ENCODE results near the gene CFAP20DC. TPM values are rescaled to one million over a fixed set of nuclear protein-coding genes. Genes with fewer than 3 reads are reported as not detected.
A peak's percentile ranks its signal among the peaks of the same experiment; 100 is the strongest.

The CFAP20DC gene
- polyA plus RNA-seq, 2 of the 4 experiments (the other 2 are of a cell fraction), result 2.5 to 6.0 TPM

DNA sequence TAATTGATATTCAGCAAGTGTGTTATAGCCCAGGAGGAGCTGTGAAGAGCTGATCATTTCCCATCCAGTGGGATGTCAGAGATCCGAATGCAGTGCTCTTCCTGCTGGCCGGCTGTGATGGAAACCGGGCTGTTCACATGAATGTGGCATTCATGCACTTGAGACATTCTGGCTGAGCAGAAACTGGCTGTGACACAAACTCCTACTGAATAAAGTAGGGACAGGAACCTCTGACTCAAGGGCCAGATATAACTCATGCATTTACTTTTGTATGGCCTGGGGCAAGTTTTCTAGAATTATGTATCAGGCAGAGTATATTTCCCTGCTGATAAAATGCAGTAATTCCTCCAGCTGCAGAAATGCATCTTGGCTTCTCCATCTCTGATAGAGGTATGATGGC lies 299.9 kb downstream of the CFAP20DC start (continued):
- no peak for TF ChIP-seq CEBPB (IDR thresholded peaks at IDR 0.05)
- TF ChIP-seq ZFP36 (IDR thresholded peaks at IDR 0.05; ENCODE audit: borderline replicate concordance, partially characterized antibody), result no peak
- TF ChIP-seq, protein P1, sequence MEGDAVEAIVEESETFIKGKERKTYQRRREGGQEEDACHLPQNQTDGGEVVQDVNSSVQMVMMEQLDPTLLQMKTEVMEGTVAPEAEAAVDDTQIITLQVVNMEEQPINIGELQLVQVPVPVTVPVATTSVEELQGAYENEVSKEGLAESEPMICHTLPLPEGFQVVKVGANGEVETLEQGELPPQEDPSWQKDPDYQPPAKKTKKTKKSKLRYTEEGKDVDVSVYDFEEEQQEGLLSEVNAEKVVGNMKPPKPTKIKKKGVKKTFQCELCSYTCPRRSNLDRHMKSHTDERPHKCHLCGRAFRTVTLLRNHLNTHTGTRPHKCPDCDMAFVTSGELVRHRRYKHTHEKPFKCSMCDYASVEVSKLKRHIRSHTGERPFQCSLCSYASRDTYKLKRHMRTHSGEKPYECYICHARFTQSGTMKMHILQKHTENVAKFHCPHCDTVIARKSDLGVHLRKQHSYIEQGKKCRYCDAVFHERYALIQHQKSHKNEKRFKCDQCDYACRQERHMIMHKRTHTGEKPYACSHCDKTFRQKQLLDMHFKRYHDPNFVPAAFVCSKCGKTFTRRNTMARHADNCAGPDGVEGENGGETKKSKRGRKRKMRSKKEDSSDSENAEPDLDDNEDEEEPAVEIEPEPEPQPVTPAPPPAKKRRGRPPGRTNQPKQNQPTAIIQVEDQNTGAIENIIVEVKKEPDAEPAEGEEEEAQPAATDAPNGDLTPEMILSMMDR (IDR thresholded peaks at IDR 0.05), result no peak

GRCh38 chr3:58748024-58748423 lies 301.8 kb downstream of the CFAP20DC start:
- ChIA-PET POLR2A (no interaction called here), CTCF (no interaction called here)
- FAIRE-seq (no peak), ATAC-seq (no peak), DNase-seq (ENCODE audit: low read depth in 1 of 2, low spot score in 1 of 2) (no peak)
- Histone ChIP-seq H3K4me3 (no peak overlapping the region), H3K27ac (no peak overlapping the region), H3K4me1 (no peaks in the 10 kb centered on the region), H3K4me2 (no peak overlapping the region), H3K9me3 (no peaks in the 10 kb centered on the region)
- TF ChIP-seq, protein P2, sequence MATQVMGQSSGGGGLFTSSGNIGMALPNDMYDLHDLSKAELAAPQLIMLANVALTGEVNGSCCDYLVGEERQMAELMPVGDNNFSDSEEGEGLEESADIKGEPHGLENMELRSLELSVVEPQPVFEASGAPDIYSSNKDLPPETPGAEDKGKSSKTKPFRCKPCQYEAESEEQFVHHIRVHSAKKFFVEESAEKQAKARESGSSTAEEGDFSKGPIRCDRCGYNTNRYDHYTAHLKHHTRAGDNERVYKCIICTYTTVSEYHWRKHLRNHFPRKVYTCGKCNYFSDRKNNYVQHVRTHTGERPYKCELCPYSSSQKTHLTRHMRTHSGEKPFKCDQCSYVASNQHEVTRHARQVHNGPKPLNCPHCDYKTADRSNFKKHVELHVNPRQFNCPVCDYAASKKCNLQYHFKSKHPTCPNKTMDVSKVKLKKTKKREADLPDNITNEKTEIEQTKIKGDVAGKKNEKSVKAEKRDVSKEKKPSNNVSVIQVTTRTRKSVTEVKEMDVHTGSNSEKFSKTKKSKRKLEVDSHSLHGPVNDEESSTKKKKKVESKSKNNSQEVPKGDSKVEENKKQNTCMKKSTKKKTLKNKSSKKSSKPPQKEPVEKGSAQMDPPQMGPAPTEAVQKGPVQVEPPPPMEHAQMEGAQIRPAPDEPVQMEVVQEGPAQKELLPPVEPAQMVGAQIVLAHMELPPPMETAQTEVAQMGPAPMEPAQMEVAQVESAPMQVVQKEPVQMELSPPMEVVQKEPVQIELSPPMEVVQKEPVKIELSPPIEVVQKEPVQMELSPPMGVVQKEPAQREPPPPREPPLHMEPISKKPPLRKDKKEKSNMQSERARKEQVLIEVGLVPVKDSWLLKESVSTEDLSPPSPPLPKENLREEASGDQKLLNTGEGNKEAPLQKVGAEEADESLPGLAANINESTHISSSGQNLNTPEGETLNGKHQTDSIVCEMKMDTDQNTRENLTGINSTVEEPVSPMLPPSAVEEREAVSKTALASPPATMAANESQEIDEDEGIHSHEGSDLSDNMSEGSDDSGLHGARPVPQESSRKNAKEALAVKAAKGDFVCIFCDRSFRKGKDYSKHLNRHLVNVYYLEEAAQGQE (IDR thresholded peaks at IDR 0.05), result peak; percentile 15; the same call in 1 of the 2 replicates
- TF ChIP-seq FOXS1 (CRISPR knock-in tag; IDR thresholded peaks at IDR 0.05), result no peak
- 15% methylated on average over 4 of the region's 4 CpGs for WGBS (ENCODE audit: missing lambda C conversion rate)

GRCh38 chr3:58746758-58747157 lies 303.1 kb downstream of the CFAP20DC start:
- ATAC-seq (no peak), FAIRE-seq (no peak), DNase-seq (ENCODE audit: low read depth in 1 of 2, low spot score in 1 of 2) (no peak)
- H3K9me3 ChIP-seq, result no peaks in the 10 kb centered on the region
- H3K4me3 ChIP-seq, result no peak overlapping the region
- POLR2A ChIA-PET, result no interaction called here
- CTCF ChIA-PET, result no interaction called here
- H3K4me1 ChIP-seq, result no peaks in the 10 kb centered on the region
- H3K4me2 ChIP-seq, result no peak overlapping the region
- WGBS (ENCODE audit: missing lambda C conversion rate), result 10% methylated on average over 3 of the region's 3 CpGs
- no peak for TF ChIP-seq CEBPB (IDR thresholded peaks at IDR 0.05)
- no peak overlapping the region for H3K27ac ChIP-seq

DNA sequence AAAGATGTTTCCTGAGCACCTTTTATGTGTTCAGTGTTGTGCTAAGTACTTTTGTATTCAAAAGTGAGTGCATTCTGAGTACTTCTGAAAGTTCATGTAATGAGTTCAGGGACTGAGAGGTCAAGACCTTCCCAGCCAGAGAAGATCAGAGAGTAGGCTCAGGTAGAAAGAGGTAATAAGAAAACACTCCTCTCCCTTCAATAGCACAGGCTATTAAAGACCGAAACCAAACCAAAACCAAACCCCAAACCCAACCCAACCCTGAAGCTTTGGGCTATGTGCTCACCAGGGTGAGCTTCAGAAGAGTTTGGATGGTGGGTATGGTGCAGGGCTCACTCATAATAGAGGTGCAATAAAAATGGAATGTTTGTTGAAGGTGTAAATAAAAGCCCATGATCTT lies 306.5 kb downstream of the CFAP20DC start:
- DNase-seq (ENCODE audit: low read depth in 1 of 2, low spot score in 1 of 2), result no peak
- ChIA-PET CTCF (no interaction called here), POLR2A (no interaction called here)
- WGBS (ENCODE audit: missing lambda C conversion rate), result 27% methylated on average over 1 of the region's 1 CpG
- no peak for FAIRE-seq
- no peak overlapping the region for H3K4me3 ChIP-seq
- TF ChIP-seq GATA3 (IDR thresholded peaks at IDR 0.05; ENCODE audit: borderline replicate concordance) (no peak), ZFP36 (IDR thresholded peaks at IDR 0.05; ENCODE audit: borderline replicate concordance, partially characterized antibody) (no peak), CHD4 (IDR thresholded peaks at IDR 0.05; ENCODE audit: borderline replicate concordance) (no peak), BHLHE40 (IDR thresholded peaks at IDR 0.05; ENCODE audit: low read depth, low read length) (no peak), KDM5A (IDR thresholded peaks at IDR 0.05) (no peak), HOXB13 (CRISPR knock-in tag; IDR thresholded peaks at IDR 0.05; ENCODE audit: low read depth) (no peak), MAX (IDR thresholded peaks at IDR 0.05) (no peak), KDM1A (IDR thresholded peaks at IDR 0.05; ENCODE audit: low read depth) (no peak), ELK1 (IDR thresholded peaks at IDR 0.05; ENCODE audit: low read depth, low read length) (no peak), ESRRA (IDR thresholded peaks at IDR 0.05; ENCODE audit: borderline replicate concordance, low read length) (no peak)
- no peak overlapping the region for H3K27ac ChIP-seq
- H3K4me2 ChIP-seq, result no peak overlapping the region
- no peaks in the 10 kb centered on the region for H3K4me1 ChIP-seq
- no peak for ATAC-seq
- no peaks in the 10 kb centered on the region for H3K9me3 ChIP-seq

All from A549 (cell line).